Stimulated activated CD4-positive, alpha-beta T cell treated with anti-CD3 and anti-CD28 coated beads, Interleukin-12 subunit alpha, Interleukin-12 subunit beta, amount 100 ng/mL, for 24 hours (primary cell): ENCODE data around the gene PTGER1.

Experiments used
- DNase-seq, 2 experiments: peaks; one replicate each; pipeline ENCODE4 v3.0.0-alpha.2; 2020; ENCODE audit warnings: low read depth in 2 of 2

PTGER1 gene

GRCh38 chr19:14502334-14503092, 27.4 kb upstream of the PTGER1 start:
- no peak for DNase-seq

GRCh38 chr19:14497228-14497921, 22.2 kb upstream of the PTGER1 start:
- DNase-seq: no peak

DNA sequence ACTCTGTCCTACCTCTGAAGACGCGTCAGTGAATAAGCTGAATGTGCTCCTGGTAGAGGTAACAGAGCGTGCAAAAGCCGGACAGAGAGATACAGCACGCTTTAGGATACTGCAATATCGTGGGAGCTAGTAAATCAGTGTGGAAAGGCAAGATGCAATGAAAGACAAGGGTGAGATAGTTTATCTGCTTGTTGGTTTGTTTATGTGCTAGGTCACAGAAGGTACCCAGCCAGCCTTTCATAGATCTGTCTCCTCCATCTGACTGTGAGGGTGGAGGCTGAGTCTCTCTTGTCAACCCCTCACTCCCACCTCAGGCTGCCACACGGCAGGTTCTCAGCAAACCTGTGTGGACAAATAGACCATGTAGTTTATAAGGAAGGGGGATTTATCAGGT, 21.7 kb upstream of the PTGER1 start:
- DNase-seq: no peak

- DNase-seq: peak; percentile 65 to 76
Measured at GRCh38 chr19:14496029-14496833, 21.1 kb upstream of the PTGER1 start, which contains the start of gene GIPC1. Gene GIPC1 (minus strand): TSS chr19:14496127. CDS start chr19:14482976, 13,151 bp downstream.

GRCh38 chr19:14495672-14496028, 20.5 kb upstream of the PTGER1 start:
- DNase-seq: no peak

DNA sequence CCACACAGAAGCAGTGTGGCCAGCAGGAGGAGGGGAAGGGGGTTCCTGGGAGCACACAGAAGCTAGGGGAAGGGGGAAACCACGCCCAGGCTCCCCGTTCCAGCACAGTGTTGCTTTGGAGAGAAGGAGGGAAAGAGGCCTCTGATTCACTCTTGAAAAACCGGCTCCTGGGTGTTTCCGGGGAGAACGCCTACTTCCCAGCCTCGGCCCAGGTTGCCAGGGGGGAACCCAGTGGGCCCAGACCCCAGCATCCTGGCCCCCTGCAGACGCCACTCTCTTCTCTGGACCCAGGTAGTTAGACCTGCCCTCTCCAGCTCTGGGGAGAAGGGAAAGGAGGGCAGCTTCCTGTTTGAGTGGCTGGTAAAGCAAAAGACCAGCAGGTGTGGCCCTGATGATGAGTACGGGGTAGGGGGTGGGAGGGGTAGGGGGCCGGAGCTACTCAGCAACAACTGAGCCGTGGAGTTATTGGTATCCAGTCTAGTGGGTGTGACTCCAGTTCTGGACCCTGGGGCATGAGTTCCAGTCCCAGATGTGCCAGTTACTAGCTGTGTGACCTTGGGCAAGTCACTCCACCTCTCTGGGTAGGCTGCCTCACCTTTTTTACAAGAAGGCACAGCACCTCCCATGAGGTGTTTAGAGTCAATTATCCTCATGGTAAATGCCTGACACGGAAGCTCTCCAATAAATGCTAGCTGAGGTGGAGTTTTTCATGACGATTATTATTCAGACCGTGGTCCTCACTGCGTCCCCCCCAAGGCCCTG, 19.9 kb upstream of the PTGER1 start:
- DNase-seq: no peak

GRCh38 chr19:14494411-14494810, 19.3 kb upstream of the PTGER1 start:
- DNase-seq: no peak

DNA sequence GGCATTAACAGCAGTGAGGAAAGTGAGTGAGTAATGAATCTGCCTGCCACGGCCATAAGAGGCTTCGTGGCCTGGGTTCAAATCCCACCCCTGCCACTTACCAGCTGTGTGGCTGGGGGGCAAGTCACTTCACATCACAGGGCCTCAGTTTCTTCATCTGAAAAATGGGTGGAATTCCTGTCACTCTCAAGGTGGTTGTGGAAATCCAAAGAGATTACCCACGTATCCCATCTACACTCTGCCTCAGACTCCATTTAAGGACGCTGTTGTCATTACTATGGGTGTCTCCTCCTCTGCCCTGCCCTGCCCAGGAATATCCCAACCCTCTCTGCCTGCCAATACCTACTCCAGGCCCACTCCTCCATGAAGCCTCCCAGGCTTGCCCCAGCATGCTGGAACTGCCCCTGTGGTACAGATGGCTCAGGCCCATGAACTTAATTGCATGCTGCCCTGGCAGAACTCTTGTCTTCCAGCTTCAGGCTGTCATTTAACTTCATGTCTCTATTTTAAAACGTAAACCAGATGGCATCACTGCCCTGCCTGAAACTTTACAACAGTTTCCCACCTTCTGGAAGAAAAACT, 17.7 kb upstream of the PTGER1 start:
- DNase-seq: no peak

- DNase-seq: no peak
Measured at GRCh38 chr19:14487370-14488125, 12.4 kb upstream of the PTGER1 start.

DNA sequence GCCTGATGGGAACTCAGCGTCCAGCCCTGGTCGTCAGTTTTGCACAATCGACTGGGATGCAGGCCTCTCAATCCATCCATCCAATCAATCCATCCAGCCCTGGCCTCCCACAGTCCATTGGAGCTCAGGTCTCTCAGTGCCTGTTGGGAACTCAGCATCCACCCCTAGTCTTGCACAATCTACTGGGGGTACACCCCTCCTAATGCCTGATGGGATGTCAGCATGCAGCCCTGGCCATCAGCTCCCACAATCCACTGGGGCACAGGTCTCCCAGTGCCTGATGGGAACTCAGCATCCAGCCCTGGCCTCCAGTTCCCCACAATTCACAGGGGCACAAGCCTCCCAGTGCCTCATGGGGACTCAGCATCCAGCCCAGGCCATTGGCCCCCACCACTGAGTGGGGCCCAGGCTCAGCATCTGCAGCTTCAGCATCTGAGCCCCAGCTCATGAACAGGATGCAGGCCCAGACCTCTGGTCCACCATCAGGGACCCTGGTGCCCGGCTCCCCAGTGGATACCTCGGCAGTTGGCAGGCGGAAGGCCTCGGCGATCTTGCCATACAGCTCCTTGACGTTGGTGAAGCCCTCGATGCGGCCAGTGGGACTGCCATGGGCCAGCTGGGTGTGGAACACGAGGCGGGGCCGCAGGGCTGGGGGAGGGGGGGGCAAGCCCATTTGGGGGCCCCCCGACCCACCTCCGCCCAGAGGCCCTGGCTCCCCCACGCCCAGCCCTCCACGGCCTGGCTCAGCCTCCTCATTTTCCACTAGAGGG, 7.2 kb upstream of the PTGER1 start:
- no peak for DNase-seq

- no peak for DNase-seq
Measured at GRCh38 chr19:14480700-14481079, 5.5 kb upstream of the PTGER1 start.

- peak in 1 of 2 experiments; percentile 69 for DNase-seq
Measured at GRCh38 chr19:14479975-14480699, 5.0 kb upstream of the PTGER1 start.

DNA sequence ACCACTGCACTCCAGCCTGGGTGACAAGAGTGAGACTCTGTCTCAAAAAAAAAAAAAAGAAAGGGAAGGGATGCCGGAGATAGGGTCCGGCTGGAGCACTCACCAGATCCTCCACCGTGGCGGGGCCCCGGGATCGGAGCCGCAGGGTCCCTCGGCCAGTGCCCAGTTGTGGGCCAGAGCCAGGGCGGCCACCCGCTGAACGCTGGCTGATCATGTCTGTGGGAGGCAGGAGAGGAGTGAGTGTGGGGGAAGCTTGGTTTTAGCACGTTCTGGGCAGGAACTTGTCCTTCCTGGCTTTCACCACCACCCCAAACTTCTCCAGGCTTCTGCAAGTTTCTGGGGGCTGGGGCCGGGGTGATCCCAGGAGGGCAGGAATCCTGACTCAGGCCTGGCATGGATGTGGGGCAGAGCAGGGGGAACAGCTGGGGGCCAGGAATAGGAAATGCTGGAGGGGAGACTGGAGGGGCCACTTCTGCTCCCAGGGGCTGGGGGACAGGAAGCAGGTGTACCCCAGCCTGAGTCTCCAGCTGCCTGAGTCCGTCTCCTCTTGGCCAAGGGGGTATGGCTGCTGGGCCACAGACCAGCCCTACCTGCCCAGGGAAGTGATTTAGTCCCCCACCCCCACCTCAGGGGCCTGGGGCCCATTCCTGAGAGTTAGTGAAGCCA, 4.3 kb upstream of the PTGER1 start:
- DNase-seq: no peak

- no peak for DNase-seq
Measured at GRCh38 chr19:14478113-14478545, 3.0 kb upstream of the PTGER1 start.

DNA sequence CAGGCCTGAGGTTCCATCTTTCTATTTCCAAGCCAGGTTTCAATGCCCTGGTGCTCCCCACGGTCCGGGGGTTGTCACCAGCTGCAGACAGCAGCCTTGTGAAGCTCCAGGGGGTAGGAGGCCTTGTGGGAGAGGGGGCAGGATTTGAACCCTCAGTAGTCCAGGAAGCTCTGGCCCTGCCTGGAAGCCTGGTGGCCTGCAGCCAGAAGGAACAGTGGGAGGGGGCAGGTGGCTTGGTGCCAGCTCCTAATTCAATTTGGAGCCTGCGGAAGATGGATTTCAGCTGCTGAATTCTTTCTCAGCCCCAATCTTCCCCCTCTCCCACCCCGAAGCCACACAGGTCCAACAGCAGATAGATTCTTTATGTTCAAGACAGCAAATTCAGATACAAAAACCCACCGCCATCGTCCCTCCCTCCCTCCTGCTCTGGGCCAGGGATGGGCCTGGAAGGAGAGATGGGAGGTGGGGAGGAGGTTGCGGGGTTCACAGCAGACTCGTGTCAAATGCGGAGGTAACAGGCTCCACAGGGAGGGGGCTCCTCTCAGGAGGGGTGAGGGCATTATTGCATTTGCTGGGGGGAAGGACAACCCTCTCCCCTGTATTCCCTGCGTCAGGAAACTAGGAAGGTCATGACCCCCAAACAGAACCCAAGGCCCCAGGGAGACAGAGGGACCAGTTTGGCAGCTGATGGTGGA, 2.4 kb upstream of the PTGER1 start:
- DNase-seq: no peak

- DNase-seq: no peak
Measured at GRCh38 chr19:14476673-14477401, 1.7 kb upstream of the PTGER1 start.

GRCh38 chr19:14476327-14476672, 1.1 kb upstream of the PTGER1 start:
- DNase-seq: no peak
